ENCODE measurements around the gene MAML3. TPM values are rescaled to one million over a fixed set of nuclear protein-coding genes. Genes with fewer than 3 reads are reported as not detected.

MAML3 gene
- total RNA-seq, 1 donor from 2014 or later = 6.7 TPM

DNA sequence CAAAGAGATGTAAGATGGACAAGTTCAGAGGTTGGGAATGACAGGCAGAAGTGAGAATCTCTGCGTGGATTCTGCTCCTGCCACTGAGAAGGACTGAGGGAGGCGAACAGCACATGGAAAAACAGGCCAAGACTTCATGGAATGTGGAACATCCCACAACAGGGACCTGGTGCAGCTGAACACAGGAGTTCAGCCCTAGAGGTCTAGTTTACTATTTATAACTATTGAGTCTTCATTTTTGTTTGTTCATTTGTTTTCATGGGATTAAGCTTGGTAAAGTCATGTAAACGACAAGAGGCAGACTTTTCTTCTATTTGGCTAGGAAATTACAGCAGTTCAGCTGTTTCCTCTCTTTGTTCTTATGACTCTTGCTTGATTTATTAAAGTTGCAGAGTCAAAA lies 234.5 kb downstream of the MAML3 start:
- peak; percentile 84 for DNase-seq

DNA sequence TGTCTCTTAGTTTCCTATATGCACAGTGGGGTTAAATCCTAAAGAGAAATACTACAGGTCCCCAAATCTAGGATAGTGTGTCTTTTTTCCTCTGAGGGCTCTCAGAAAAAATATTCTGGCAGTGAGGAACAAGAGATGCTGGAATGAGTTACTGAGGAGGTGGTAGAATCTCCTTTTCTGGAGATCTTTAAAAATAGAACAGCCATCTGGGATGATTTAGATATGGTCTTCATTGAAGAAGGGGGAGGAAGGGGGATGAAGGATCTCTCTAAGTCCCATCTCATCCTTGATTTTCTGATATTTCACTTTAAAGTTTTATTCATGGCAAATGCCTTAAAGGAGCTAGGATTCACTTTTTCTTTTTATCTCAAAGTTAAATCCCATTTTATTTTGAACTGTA lies 235.0 kb downstream of the MAML3 start:
- peak; percentile 54 for DNase-seq

DNA sequence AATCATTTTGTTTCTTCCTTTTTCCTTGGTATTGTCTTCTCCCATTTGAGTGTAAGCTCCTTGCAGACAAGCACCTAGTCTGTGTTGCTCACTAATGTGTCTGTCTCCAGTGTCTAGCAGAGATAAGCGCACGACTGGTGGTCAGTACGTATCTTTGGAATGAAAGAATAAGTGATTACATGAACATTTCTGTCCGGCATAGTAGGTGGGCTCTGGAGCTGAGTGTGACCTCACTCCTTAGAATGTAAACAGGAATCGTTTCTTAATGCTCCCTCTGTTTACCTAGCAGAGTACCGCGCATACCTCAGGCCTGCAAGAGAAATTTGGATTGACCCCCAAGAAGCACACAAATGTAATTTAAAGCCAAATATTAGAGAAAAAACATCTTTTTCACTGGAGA lies 235.4 kb downstream of the MAML3 start:
- no peak for DNase-seq

DNA sequence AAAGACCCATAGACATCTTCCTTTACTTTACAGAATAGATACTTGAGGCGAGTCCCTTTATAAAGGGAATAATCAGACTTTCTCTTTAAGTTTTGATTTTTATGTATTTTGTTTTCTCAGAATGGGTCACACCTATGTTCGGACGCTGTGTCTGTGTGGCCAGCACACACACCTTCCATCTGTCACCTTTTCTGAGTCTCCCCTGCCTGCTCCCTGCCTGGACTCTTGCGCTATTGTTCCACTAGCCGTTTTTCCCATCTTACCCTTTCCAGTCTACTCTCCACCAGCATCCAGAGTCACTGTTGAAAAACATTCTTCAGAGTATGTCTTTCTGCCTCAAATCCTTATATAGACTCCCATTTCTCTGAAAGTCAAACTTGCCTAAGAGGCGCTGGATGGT lies 236.1 kb downstream of the MAML3 start:
- DNase-seq = no peak

DNA sequence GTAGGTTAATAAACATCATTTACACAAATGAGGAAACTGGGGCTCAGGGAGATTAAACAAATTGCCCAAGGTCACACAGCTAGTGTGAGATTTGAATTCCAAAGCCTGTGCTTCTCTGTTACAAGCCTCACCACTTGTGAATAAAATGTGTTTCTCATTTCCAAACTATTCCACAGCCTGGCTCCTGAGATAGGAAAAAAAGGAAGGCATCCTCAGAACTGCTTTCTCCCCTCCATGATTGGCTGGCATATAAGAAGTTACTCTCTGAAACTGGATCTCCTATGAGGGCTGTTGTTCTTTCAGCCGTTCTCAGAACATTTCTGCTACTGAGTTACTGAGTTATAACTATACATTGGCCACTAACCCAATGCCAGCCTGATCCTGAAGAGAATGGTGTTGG lies 237.9 kb downstream of the MAML3 start:
- peak; percentile 26 for DNase-seq

DNA sequence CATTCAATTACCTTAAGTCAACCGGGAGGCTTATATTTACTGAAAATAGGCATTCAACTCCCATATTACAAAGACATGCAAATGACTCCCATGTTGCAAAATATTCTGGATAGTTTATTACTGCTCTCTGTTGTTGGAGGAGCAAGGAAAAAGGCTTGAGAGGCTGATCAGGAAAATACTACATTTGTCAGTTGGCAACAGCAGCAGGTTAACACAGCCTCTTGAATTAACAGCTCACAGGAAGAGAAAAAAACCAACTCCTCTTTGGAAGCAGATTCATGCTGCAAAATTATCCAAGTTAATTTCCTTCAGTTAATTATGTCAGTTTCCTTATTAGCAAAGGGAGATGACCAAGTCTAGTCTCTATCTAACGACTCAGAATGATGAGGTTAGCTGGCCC lies 238.9 kb downstream of the MAML3 start:
- DNase-seq = no peak

DNA sequence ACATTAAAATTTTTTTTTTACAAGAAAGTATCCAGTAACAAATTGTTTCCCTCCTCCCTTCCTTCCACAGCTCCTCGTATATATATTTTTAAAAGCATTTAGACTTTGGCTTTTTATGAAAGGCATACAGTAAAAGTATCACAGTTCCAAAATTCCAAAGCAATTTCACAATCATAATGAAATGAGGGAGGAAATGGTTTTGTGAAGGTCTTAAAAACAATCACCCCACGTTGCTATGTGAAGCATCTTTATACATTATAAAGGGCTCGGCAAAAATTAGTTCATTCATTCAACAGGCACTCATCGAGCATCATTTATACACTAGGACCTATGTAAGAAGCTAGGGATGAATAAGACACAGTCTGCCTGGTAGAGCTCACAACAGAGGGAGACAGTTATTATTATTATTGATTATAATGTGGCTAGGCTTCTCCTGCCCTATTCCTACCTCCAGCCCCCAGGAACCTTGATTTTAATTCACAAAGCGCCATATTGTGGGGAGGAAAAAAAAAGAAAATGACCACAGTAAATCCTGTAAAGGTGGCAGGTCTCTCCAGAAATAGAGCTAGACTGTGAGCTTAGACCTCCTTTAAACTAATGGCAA lies 239.9 kb downstream of the MAML3 start:
- peak; percentile 15 for DNase-seq

DNA sequence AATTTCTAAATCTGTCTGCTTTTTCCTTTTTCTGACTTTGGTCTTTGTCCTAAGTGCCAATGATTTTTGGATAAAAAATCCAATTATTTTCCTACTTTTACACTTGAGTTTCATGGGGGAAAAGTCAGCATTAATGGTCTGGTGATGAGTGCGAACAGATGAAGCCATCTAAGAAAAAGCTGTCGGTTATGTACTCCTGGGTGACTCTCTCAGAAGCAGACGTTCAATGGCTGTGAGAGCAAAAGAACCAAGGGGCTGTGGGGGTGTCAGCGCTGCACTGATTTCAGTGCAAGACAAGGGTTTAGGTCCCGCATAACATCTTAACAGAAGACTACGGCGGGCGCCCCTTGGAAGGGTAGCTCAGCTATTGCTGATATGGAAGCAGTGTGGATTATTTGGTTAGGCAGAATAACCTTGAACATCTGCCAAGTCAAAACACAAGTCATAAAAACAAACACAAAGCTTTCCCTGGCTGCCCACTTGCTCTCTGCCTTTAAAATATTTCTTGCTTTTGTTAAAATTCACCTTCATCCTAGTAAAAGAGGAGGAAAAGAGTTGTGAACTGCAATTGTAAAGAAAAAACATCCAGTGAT lies 240.5 kb downstream of the MAML3 start:
- no peak for DNase-seq

DNA sequence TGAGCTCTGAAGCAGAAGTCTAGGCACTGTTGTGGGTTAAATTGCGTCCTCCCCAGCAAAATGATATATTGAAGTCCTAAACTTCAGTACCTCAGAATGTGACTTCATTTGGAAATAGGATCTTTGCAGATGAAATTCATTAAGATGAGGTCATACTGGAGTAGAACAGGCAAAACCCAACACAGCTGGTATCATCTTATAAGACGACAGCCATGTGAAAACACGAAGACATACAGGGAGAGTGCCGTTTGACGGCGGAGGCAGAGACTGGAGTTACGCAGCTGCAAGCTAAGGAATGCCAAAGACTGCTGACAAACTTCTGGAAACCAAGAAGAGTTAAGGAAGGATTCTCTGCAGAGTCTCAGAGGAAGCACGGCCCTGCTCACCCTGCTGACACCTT lies 241.5 kb downstream of the MAML3 start:
- DNase-seq = peak; percentile 82

DNA sequence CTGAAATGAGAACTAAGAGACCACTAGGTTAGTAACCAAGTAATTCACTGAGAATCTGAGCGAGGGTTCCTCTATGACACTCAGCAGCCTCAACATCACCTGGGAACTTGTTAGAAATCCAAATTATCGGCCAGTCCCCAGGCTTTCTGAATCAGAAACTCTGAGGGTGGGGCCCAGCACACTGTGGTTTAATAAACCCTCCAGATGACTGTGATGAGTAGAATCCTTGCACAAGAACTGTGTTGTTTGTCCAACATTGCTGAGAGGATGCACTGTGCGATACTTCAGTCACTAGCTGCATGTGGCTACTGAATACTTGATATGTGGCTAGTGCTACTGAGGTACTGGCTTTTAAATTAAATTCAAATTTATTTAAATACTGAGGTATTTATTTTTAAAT lies 243.9 kb downstream of the MAML3 start:
- no peak for DNase-seq

DNA sequence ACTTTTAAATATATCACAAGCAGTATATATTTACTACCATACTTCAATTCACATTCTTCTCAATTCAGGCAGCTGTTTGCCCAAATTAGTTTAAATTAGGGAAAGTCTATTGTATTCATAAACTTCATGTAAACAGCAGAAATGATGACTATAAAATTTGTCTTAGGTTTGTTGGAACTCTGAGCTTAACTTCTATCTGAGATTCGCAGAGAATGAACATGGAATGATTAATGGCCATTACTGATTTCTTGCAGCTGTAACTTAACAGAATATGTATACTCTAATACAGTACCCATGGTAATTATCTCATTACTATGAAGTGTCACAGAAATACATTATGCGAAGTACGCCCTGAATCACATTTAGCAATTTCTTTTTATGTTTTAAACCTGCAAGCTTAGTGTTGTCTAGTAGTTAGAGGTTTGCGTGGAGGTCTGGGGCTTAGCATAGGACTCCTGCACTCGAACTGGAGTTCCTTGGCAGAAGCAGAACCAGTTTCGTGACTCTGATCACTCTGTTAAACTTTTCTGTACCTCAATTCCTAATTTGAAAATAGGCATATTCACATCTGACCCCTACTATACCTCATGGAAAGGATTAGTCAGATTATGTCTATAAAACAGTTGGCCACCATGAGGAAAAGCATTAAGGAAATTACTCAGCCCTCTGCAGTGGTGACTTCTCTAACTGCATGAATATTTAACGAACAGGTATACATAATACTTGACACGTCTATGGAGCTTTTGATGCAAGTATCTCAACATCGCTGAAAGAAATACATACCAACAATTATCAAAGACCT lies 245.1 kb downstream of the MAML3 start:
- peak; percentile 29 for DNase-seq

DNA sequence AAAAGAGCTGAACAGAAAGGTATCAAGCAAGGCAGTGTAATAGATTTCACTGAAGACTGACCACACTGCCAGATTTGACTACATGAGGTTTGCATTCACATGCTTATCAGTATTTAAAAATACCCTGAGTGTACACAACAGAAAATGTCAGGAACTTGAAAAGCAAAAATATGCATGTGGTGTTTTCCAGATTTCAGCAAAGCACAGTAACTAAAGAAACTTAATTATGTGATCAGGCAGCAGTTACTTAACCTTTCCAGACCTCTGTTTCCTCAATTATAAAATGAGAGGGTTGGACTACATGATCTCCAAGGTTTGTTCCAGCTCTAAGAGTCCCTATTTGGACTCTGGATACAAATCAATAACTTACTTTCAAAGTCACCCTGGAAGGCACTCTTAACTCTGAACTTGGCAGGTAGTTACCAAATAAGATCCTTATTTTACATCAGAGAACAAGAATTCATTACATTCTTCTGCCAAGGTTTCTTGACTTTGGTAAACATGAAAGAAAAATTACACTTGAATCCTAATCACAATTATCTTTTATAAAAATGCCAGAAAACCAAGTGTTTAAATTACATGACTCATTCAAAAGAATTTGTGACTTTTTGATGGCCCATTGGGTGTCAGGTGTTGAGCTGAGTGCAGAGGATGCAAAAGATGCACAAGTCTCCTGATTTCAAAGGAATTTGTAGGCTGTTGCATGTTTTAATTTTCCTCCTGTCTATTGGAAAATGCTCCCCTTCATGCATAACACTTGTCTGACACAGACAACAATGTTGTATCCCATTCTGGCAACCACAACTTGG lies 246.8 kb downstream of the MAML3 start:
- no peak for DNase-seq

DNA sequence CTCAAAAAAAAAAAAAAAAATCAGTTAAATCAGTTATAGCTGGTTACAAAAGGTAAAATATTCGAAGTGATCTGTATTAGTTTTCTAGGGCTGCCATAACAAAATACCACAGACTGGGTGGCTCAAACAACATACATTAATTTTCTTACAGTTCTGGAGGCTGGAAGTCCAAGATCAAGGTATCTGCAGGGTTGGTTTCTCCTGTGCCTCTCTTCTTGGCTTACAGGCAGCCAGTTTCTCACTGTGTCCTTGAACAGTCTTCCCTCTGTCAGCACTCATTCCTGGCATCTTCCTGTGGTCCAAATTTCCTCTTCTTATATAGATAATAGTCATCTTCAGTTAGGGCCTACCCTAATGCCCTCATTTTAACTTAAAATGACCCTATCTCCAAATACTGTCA lies 248.5 kb downstream of the MAML3 start:
- DNase-seq = no peak

DNA sequence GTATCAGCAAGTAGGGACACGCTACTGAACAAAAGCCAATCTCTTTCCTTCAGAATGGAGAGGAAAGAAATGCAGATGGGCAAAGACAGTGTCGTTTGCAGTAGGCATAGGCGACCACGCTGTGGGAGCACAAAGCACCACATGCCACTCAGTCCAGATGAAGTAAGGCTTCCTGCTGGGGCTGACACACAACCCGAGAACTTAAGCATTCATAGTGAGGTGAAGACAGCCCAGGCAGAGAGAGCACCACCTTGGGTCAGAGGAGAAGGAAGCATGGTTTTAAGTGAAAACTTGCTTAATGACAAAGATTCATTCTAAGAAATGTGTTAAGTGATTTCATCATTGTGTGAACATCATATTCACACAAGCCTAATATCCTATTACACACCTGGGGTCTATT lies 249.6 kb downstream of the MAML3 start:
- DNase-seq = no peak

DNA sequence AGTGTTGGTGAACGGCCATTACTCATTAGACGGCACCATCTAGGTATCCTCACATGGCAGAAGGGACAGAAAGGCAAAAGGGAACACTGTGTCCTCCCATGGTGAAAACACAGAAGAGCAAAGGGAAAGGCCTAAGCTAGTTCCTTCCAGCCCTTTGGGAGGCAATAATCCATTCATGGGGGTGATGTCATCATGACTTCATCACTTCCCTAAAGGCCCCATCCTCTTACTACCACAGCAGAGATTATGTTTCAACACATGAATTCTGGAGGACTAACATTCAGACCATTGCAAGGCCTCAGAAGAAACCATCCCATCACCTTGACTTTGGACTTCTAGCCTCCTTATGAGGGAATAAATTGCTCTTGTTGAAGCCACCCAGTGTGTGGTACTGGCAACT lies 250.1 kb downstream of the MAML3 start:
- no peak for DNase-seq

DNA sequence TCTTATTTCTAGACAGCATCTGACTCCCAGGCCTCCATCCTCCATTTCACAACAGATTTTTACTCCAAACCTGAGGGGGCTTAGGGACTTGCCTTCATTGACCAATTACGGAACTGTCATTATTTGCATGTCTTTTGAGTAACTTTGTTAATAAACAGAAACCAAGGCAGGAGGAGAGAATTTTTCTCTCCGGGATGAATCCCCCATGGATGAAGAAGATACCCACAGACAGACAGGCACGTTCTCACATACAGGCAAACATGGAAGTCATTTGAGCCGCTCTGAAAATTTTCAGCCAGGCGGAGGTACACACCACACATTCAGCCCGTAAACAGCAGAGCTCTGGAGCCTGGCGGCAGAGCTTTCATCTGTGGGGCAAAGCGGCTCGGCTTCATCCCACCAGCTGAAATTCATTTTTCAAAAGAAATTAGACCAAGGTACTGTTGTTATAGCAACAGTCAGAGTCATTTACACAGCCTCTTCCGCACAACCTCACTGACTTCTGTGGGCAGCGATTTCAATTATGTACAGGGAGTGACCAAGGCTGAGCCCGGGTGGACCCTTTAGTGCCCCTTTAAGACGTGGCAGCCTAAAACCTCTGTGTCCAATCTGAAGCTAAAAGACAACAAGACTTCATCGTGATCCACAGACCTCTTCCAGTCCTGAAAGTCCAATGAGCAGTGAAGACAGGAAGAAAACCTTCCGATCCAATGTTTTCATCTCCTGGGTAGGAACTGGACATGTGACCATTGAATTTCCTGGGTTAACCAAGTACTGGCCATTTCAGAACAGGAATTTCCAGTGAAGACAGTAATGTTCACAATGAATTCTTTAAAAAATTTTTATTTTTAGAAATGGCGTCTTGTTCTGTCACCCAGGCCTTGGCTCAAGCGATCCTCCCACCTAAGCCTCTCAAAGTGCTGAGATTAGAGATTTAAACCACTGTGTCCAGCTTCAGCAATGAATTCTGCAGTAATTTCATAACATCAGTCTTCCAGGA lies 251.4 kb downstream of the MAML3 start:
- DNase-seq = peak; percentile 25

DNA sequence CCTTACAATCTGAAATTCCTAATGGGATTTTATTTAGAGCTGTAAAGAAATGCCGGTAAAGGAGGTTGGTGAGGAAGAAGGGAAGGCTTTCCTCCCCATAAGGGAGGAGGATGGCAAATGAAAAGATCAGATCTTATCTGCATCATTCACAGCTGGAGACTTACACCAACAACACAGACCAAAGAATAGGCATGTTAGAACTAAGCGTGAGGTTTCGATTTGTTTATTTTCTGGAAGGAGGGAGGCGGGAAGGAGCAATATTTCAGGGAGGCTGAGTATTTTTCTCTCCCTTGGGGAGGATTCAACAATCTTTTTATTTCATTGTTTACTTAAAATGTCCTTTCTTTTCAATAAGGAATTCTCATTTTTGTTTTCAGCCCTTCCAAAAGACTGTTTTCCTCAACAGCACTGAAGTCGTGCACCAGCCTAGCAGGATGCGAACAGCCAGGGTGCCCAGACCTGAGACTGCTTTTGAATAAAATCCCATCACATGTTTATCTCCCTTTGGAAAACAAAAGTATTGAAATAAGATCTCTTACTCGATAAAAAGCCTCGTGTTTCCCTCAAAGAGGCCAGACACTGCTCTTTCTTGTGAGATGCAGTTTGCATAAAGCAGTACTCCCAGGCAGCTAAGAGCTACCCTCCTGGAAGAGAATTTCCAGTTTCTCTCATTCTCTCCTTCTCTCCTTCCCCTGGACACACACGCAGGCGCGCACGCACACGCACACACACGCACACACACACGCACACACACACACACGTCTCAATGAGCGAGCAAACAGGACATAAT lies 252.3 kb downstream of the MAML3 start:
- peak; percentile 57 for DNase-seq

DNA sequence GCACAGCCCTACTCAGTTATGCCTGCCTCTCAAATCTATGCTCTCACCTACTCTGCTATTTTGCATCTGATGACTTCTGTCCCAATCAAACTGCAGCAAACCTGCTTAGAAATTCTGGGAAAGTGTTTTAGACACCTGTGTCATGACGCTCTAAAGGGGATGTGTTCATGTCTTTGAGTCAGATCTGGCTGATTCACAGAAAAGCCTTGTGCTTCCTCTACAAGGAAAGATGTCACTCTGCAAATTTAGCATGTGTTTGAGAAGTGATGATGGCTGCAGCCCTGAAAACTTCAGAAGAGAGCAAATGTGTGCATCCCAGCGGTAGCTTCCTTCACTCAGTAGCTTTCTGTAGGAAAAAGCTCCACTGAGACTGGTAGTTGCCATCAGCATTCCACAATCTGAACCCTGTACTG lies 253.0 kb downstream of the MAML3 start:
- no peak for DNase-seq

DNA sequence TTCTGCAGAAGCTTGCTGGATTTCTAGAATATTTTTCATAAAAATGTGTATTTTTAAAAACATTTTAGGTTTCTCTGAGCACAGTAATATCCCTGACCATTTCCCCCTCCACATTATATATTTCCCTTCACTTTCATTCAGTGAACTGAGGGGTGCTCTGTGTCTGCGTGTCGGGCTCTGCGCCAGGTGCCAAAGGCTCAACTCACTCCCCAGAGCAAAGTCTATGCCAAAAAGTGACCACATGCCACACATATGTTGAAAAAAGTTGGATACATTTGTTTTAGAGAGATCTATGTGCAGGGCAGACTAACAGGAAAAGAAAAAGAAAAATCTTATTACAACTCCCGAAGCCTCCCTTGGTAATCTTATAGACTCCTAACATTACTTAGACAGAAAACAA lies 254.6 kb downstream of the MAML3 start:
- no peak for DNase-seq

DNA sequence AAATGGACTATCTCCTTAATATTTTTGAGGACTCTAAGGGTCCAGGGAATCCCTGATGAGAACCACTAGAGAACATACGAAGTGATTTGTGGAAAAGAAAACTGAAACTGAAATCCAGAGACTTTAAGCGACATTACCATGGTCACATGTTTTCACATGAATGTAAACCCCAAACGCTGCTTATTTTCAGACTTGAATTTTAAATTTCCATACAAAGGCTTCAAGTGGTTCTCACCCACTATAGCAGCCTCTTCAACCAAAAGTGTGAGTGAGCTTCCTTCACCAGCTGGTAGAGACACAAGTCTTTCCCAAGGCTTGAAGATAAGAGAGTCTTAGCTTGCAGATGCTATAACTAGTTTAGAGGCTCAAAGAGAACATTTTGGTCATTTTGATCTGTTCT lies 255.7 kb downstream of the MAML3 start:
- DNase-seq = no peak

DNA sequence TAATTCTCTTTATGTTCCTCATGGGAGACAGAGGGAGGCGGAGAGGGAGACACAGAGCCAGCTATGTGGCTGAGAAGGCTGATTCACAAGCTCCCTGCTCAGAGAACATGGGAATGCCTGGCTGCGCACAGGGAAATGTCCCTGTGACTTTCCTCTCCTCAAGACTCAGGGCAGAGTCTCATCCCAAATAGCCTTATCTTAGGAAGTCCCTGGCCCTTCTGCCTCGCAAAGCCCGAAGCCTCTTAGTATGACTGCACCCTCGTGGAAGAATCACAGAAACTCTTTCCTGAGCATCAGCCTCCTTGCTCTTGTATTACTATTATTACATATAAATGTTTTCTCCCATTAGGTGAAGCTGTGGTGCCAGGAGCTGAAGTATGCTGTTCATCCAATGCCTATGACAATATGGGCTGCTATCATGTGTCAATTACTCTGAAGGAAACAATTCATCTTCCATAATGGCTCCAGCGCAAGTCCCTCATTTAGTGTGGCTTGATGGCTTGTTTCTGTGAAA lies 257.8 kb downstream of the MAML3 start:
- DNase-seq = no peak

Data from skin of body (tissue), 2 donors.